Measurements from ENCODE around the gene PRKCSH. TPM values are rescaled to one million over a fixed set of nuclear protein-coding genes. Genes with fewer than 3 reads are reported as not detected.

The PRKCSH gene
- total RNA-seq (2022) (224 and 257 TPM in 2 replicates), Bru-seq, nascent RNA (percentile 61 among the genes with signal in this experiment), BruChase-seq, experiment 1, labeled RNA remaining after a 6-hour chase (percentile 81 among the genes with signal in this experiment), BruChase-seq, experiment 2, labeled RNA remaining after a 2-hour chase (percentile 65 among the genes with signal in this experiment)
- long read RNA-seq, partial matches to known transcripts = 22 of 74 reads
- long read RNA-seq, other reads (novel, unspliced or antisense) = 48 of 74 reads

- no TSS peak for BruUV-seq (replicated peaks)
- no peaks in the 10 kb centered on the region for H3K9me3 Mint-ChIP-seq (ENCODE audit: unreplicated experiment)
- intact Hi-C loops (cut with micrococcal nuclease) = loop anchor here (2.0 kb wide), 1 partner anchor 54 kb away; no protein-coding TSS in a partner anchor
- H3K27ac Mint-ChIP-seq (ENCODE audit: low read depth, unreplicated experiment) = peak within 1 kb of the TSS; percentile 96
- ChIA-PET POLR2A (interaction anchor here (0.6 to 1.7 kb wide), 20 partner anchors 11 to 1215 kb away, joined by 3 to 12 read pairs (median 3); partner anchors contain the start of genes CCDC159, ECSIT, ELOF1 and LDLR), CTCF (interaction anchor here (0.5 to 1.5 kb wide), 11 partner anchors 9 to 503 kb away, joined by 3 to 8 read pairs (median 3); partner anchors contain the start of gene SWSAP1)
- no peaks in the 10 kb centered on the region for H3K27me3 Mint-ChIP-seq (ENCODE audit: insufficient read depth, unreplicated experiment)
- DNase-seq (ENCODE audit: unreplicated experiment) = peak; percentile 100
- no peaks in the 10 kb centered on the region for H3K4me1 Mint-ChIP-seq (ENCODE audit: insufficient read depth, unreplicated experiment)
- peak within 1 kb of the TSS; percentile 100 for H3K4me3 Mint-ChIP-seq (ENCODE audit: unreplicated experiment)
- H3K36me3 Mint-ChIP-seq (ENCODE audit: insufficient read depth, unreplicated experiment) = peaks cover 36% of the 10 kb centered on the region
- TF ChIP-seq CTCF (IDR thresholded peaks at IDR 0.05; ENCODE audit: unreplicated experiment) = peak; percentile 87
Observed at GRCh38 chr19:11435057-11435832, at the start of gene PRKCSH, which contains the start of gene ODAD3. Gene PRKCSH (plus strand): TSS chr19:11435635. CDS start chr19:11436118, 483 bp downstream. Gene ODAD3 (minus strand): TSS chr19:11435121. CDS start chr19:11435016, 105 bp downstream.

- H3K4me3 Mint-ChIP-seq (ENCODE audit: unreplicated experiment) = no peak overlapping the region
- H3K4me1 Mint-ChIP-seq (ENCODE audit: insufficient read depth, unreplicated experiment) = no peaks in the 10 kb centered on the region
- ChIA-PET POLR2A (interaction anchor here (1.3 kb wide), 1 partner anchor 11 kb away, joined by 3 read pairs; no protein-coding TSS in a partner anchor), CTCF (interaction anchor here (0.6 kb wide), 1 partner anchor 65 kb away, joined by 3 read pairs; no protein-coding TSS in a partner anchor)
- no peaks in the 10 kb centered on the region for H3K36me3 Mint-ChIP-seq (ENCODE audit: insufficient read depth, unreplicated experiment)
- no peaks in the 10 kb centered on the region for H3K27me3 Mint-ChIP-seq (ENCODE audit: insufficient read depth, unreplicated experiment)
- H3K27ac Mint-ChIP-seq (ENCODE audit: low read depth, unreplicated experiment) = no peak overlapping the region
- no peak for DNase-seq (ENCODE audit: unreplicated experiment)
- intact Hi-C loops (cut with micrococcal nuclease) = no loop called here
- no TSS peak for BruUV-seq (replicated peaks)
- TF ChIP-seq CTCF (IDR thresholded peaks at IDR 0.05; ENCODE audit: unreplicated experiment) = no peak
- H3K9me3 Mint-ChIP-seq (ENCODE audit: unreplicated experiment) = no peaks in the 10 kb centered on the region
Observed at GRCh38 chr19:11387162-11388034, 48.0 kb upstream of the PRKCSH start.

GRCh38 chr19:11390359-11390758, 45.1 kb upstream of the PRKCSH start:
- Mint-ChIP-seq H3K27ac (ENCODE audit: low read depth, unreplicated experiment) (no peak overlapping the region), H3K9me3 (ENCODE audit: unreplicated experiment) (no peaks in the 10 kb centered on the region), H3K4me3 (ENCODE audit: unreplicated experiment) (no peak overlapping the region)

More at GRCh38 chr19:11390359-11390758, 45.1 kb upstream of the PRKCSH start:
- no TSS peak for BruUV-seq (replicated peaks)
- intact Hi-C loops (cut with micrococcal nuclease) = no loop called here
- no peak for DNase-seq (ENCODE audit: unreplicated experiment)
- no peaks in the 10 kb centered on the region for H3K4me1 Mint-ChIP-seq (ENCODE audit: insufficient read depth, unreplicated experiment)
- H3K27me3 Mint-ChIP-seq (ENCODE audit: insufficient read depth, unreplicated experiment) = no peaks in the 10 kb centered on the region
- POLR2A ChIA-PET = no interaction called here
- no peak for TF ChIP-seq CTCF (IDR thresholded peaks at IDR 0.05; ENCODE audit: unreplicated experiment)
- no peaks in the 10 kb centered on the region for H3K36me3 Mint-ChIP-seq (ENCODE audit: insufficient read depth, unreplicated experiment)
- CTCF ChIA-PET = interaction anchor here (2.0 kb wide), 1 partner anchor 13 kb away, joined by 6 read pairs; no protein-coding TSS in a partner anchor

Measured in MCF 10A (cell line).